Measurements from ENCODE around the gene GADD45GIP1.
A peak's percentile ranks its signal among the peaks of the same experiment; 100 is the strongest.
"Not testable (repeated sequence)": the region's sequence is repeated elsewhere in the genome, so short reads cannot be mapped to it uniquely, and the experiment has no call there.

Gene GADD45GIP1

DNA sequence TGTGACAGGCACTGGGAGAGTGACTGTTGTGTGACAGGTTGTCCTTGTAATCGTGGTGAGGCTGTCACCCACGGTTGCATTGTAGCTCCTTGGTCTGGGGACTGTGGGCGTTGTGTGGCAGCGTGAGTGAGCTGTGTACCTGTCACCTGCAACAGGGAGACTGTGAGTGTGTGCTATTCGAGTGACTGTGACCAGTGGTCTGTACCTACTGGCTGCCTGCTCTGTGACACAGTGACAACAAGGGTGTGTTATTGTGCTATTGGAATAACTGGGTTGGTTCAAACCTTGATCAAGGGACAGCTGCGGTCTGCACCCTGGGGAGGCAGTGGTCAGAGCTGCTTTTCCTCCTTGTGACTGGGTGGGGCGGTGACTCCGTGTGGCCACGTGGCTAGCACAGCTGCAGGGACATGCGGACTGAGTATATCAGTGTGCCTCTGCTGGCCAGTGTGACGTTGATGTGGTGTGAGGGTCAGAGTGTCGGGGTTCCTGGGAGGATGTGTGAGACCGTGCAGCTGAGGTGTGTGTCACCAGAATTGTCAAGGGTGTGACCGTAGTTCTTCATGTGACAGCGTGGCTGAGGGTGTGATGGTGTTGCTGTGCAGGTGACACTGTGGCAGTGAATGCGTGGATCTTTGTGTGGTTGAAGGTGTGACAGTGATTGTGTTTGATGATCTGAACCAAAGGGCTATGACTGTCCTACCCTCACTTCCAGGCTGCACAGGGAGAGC lies 28.2 kb upstream of the GADD45GIP1 start:
- Histone ChIP-seq H3K4me3 (peak overlapping the region in 3 of 10 experiments; percentile 1 to 7 (median 6); a peak in 1 of 20 replicates), H3K9ac (peak overlapping the region in 7 of 11 experiments; percentile 4 to 50 (median 33); a peak in 10 of 22 replicates), H3K4me1 (peaks cover 26 to 70% (median 57%) of the 10 kb centered on the region in 10 experiments), H3K9me3 (replicated peaks in 1 of 11) (peaks cover 0 to 7% (median 0%) of the 10 kb centered on the region in 11 experiments; a peak in 7 of 22 replicates), H3K4me2 (peak overlapping the region; percentile 65 to 95 (median 84)), H3K27ac (peak overlapping the region in 10 of 11 experiments; percentile 2 to 41 (median 32); a peak in 13 of 22 replicates), H3K36me3 (no peaks in the 10 kb centered on the region), H3K27me3 (0 out of 22 replicates have a peak, but pooled peaks cover 0 to 4% (median 0%) of the 10 kb centered on the region in 11 experiments), H4K20me1 (peaks cover 0 to 16% (median 0%) of the 10 kb centered on the region in 11 experiments; a peak in 1 of 22 replicates)
- no peak for TF ChIP-seq Cebpa-rat (IDR thresholded peaks at IDR 0.05)

GRCh38 chr19:12984683-12985048 lies 27.6 kb upstream of the GADD45GIP1 start:
- peak overlapping the region in 7 of 11 experiments; percentile 4 to 50 (median 33); a peak in 10 of 22 replicates for H3K9ac ChIP-seq
- peaks cover 0 to 16% (median 0%) of the 10 kb centered on the region in 11 experiments; a peak in 1 of 22 replicates for H4K20me1 ChIP-seq
- no peaks in the 10 kb centered on the region for H3K36me3 ChIP-seq
- H3K4me3 ChIP-seq, result peak overlapping the region in 3 of 10 experiments; percentile 1 to 7 (median 6); a peak in 1 of 20 replicates
- H3K4me2 ChIP-seq, result peak overlapping the region; percentile 65 to 95 (median 84)
- H3K4me1 ChIP-seq, result peaks cover 26 to 72% (median 62%) of the 10 kb centered on the region in 10 experiments
- H3K27ac ChIP-seq, result peak overlapping the region in 9 of 11 experiments; percentile 2 to 41 (median 31); a peak in 13 of 22 replicates
- peaks cover 0 to 7% (median 0%) of the 10 kb centered on the region in 11 experiments; a peak in 7 of 22 replicates for H3K9me3 ChIP-seq (replicated peaks in 1 of 11)
- H3K27me3 ChIP-seq, result 0 out of 22 replicates have a peak, but pooled peaks cover 0 to 4% (median 0%) of the 10 kb centered on the region in 11 experiments
- TF ChIP-seq Cebpa-rat (IDR thresholded peaks at IDR 0.05), result no peak

GRCh38 chr19:12984143-12984627 lies 27.2 kb upstream of the GADD45GIP1 start:
- Histone ChIP-seq H3K27me3 (0 out of 22 replicates have a peak, but pooled peaks cover 0 to 4% (median 0%) of the 10 kb centered on the region in 11 experiments), H3K36me3 (no peaks in the 10 kb centered on the region), H3K4me2 (peak overlapping the region; percentile 65 to 95 (median 84)), H3K9me3 (replicated peaks in 1 of 11) (peaks cover 0 to 3% (median 0%) of the 10 kb centered on the region in 11 experiments; a peak in 7 of 22 replicates), H3K9ac (peak overlapping the region in 7 of 11 experiments; percentile 4 to 50 (median 33); a peak in 9 of 22 replicates), H3K27ac (peak overlapping the region in 6 of 11 experiments; percentile 20 to 41 (median 34); a peak in 9 of 22 replicates), H3K4me3 (no peak overlapping the region), H4K20me1 (peaks cover 0 to 16% (median 0%) of the 10 kb centered on the region in 11 experiments; a peak in 1 of 22 replicates), H3K4me1 (peaks cover 26 to 71% (median 63%) of the 10 kb centered on the region in 10 experiments)
- no peak for TF ChIP-seq Cebpa-rat (IDR thresholded peaks at IDR 0.05)

DNA sequence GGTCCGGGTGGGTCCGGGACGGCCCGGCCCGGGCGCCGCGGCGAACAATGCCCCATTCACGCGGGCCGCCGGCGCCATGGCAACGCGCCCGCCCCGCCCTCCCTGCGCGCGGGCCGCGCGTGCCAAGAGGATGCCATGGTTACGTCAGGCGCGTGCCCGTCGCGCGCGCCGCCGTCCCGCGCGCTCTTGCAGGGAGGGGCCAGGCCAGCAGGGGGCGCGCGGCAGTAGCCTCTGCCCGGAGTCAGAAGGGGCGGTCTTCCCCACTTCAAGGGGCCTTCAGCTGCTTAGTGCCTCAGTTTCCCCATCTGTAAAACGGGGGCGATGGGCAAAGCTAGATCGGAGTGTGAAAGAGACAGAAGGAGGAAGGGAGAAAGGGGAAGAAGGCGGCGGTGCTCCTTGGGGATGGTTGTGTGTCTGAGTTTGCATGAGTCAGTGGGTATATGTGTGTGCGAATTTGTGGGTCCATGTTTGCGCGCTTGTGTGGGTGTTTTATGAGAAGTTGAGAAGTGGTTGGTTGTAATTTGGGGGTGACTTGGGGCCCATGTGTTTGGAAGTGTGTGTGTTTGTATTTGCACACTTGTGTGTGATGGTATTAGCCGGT lies 26.6 kb upstream of the GADD45GIP1 start:
- Histone ChIP-seq H3K27me3 (0 out of 22 replicates have a peak, but pooled peaks cover 0 to 4% (median 0%) of the 10 kb centered on the region in 11 experiments), H4K20me1 (peaks cover 0 to 16% (median 0%) of the 10 kb centered on the region in 11 experiments; a peak in 1 of 22 replicates), H3K36me3 (no peaks in the 10 kb centered on the region), H3K4me2 (peak overlapping the region; percentile 65 to 95 (median 84)), H3K9ac (peak overlapping the region; percentile 34 to 71 (median 62); a peak in 20 of 22 replicates), H3K27ac (peak overlapping the region in 6 of 11 experiments; percentile 40 to 51 (median 46); a peak in 4 of 22 replicates), H3K4me3 (peak overlapping the region; percentile 42 to 67 (median 58)), H3K4me1 (peaks cover 26 to 71% (median 63%) of the 10 kb centered on the region in 10 experiments), H3K9me3 (replicated peaks in 1 of 11) (no peaks in the 10 kb centered on the region)
- no peak for TF ChIP-seq Cebpa-rat (IDR thresholded peaks at IDR 0.05)

DNA sequence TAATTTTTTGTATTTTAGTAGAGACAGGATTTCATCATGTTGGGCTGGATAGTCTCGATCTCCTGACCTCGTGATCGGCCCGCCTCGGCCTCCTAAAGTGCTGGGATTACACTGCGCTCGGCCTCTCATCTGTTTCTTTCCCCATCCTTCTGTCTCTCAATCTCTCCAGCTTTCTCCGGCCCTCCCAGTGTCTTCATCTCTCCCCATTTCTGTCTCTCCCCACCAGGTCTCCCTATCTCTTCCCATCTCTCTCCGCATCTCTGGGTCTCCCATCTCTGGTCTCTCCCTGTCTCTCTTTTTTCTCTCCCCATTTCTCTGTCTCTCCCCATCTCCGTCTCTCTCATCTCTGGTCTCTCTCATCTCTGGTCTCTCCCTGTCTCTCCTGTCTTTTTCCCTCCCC lies 26.1 kb upstream of the GADD45GIP1 start:
- TF ChIP-seq Cebpa-rat (IDR thresholded peaks at IDR 0.05), result no peak
- Histone ChIP-seq H3K27me3 (0 out of 22 replicates have a peak, but pooled peaks cover 0 to 4% (median 0%) of the 10 kb centered on the region in 11 experiments), H3K9ac (peak overlapping the region; percentile 34 to 71 (median 62); a peak in 20 of 22 replicates), H3K27ac (peak overlapping the region in 7 of 11 experiments; percentile 13 to 51 (median 41); a peak in 7 of 22 replicates), H3K4me1 (peaks cover 26 to 65% (median 61%) of the 10 kb centered on the region in 10 experiments), H3K36me3 (no peaks in the 10 kb centered on the region), H4K20me1 (peaks cover 0 to 16% (median 0%) of the 10 kb centered on the region in 11 experiments; a peak in 1 of 22 replicates), H3K4me2 (peak overlapping the region; percentile 65 to 95 (median 84)), H3K4me3 (peak overlapping the region; percentile 42 to 67 (median 58)), H3K9me3 (replicated peaks in 1 of 11) (no peaks in the 10 kb centered on the region)

DNA sequence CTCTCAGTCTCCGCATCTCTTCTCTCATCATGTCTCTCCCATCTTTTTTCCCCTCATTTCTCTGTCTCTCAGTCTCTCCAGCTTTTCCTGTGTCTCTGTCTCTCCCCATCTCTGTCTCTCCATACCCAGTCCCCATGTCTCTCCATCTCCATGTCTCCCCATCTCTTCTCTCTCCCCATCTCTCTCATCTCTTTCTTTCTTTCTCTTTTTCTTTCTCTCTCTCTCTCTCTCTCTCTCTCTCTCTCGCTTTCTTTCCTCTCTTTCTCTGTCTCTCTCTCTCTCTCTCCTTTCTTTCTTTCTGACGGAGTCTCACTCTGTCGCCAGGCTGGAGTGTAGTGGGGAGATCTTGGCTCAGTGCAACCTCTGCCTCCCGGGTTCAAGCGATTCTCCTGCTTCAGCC lies 25.6 kb upstream of the GADD45GIP1 start:
- no peak for TF ChIP-seq Cebpa-rat (IDR thresholded peaks at IDR 0.05)
- H4K20me1 ChIP-seq, result peaks cover 0 to 16% (median 0%) of the 10 kb centered on the region in 11 experiments; a peak in 1 of 22 replicates
- peak overlapping the region in 2 of 10 experiments; percentile 45 to 67; a peak in 2 of 20 replicates for H3K4me3 ChIP-seq
- H3K4me1 ChIP-seq, result peaks cover 26 to 61% (median 56%) of the 10 kb centered on the region in 10 experiments
- no peaks in the 10 kb centered on the region for H3K36me3 ChIP-seq
- H3K27ac ChIP-seq, result no peak overlapping the region
- 0 out of 22 replicates have a peak, but pooled peaks cover 0 to 4% (median 0%) of the 10 kb centered on the region in 11 experiments for H3K27me3 ChIP-seq
- no peaks in the 10 kb centered on the region for H3K9me3 ChIP-seq (replicated peaks in 1 of 11)
- peak overlapping the region in 5 of 11 experiments; percentile 62 to 71 (median 69); a peak in 7 of 22 replicates for H3K9ac ChIP-seq
- H3K4me2 ChIP-seq, result peak overlapping the region; percentile 65 to 95 (median 84)

DNA sequence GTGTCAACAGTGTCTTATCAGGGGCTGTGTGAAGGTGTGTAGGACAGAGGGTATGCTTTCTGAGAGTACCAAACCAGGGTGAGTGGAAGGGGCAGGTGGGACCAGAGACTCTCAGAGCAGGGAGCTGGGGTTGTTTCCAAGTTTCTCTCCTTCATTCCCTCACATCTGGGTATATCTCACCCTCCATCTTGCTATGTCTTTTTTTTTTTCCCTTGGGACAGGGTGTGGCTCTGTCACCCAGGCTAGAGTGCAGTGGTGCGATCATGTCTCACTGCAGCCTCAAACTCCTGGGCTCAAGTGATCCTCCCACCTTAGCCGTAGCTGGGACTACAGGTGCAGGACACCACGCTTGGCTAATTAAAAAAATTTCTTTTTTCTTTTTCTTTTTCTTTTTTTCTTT lies 23.0 kb upstream of the GADD45GIP1 start:
- H3K4me3 ChIP-seq, result no peak overlapping the region
- no peak overlapping the region for H3K27ac ChIP-seq
- no peak overlapping the region for H3K9ac ChIP-seq
- no peaks in the 10 kb centered on the region for H3K36me3 ChIP-seq
- H3K27me3 ChIP-seq, result no peaks in the 10 kb centered on the region
- no peak for TF ChIP-seq Cebpa-rat (IDR thresholded peaks at IDR 0.05)
- H3K4me2 ChIP-seq, result peak overlapping the region in 9 of 11 experiments; percentile 26 to 58 (median 37); a peak in 16 of 22 replicates
- peaks cover 17 to 43% (median 37%) of the 10 kb centered on the region in 10 experiments for H3K4me1 ChIP-seq
- no peaks in the 10 kb centered on the region for H3K9me3 ChIP-seq (replicated peaks in 1 of 11)
- peaks cover 0 to 5% (median 0%) of the 10 kb centered on the region in 11 experiments; a peak in 1 of 22 replicates for H4K20me1 ChIP-seq

DNA sequence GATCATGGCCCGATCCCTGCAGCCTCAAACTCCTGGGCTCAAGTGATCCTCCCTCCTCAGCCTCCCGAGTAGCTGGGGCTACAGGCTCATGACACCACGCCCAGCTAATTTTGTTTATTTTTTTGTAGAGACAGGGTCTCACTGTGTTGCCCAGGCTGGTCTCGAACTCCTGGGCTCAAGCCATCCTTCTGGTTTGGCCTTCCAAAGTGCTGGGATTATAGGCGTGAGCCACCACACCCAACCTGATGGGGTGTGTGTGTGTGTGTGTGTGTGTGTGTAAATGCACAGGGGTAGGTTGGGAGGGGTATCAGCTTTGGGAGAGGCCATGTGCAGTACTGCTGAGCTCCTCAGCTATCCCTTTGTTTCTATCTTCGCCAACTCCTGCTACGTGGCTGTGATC lies 19.1 kb upstream of the GADD45GIP1 start:
- H3K9ac ChIP-seq; H4K20me1 ChIP-seq; H3K4me3 ChIP-seq; H3K4me2 ChIP-seq; H3K27me3 ChIP-seq; H3K36me3 ChIP-seq; H3K9me3 ChIP-seq (replicated peaks in 1 of 11); H3K27ac ChIP-seq: not testable (repeated sequence)
- H3K4me1 ChIP-seq, result peaks cover 19 to 40% (median 35%) of the 10 kb centered on the region in 10 experiments
